GM12875 (cell line): Measurements from ENCODE around the gene WWP2.

Experiments used
- H3K4me3 ChIP-seq: one replicate; pipeline ENCODE4 v1.5.1; 2011; ENCODE audit warnings: low read depth, low read length, control low read depth
- CTCF ChIP-seq: IDR thresholded peaks from 2 replicates; pipeline ENCODE4 v1.5.1; 2011; ENCODE audit warnings: low read depth, mild to moderate bottlenecking, control low read depth, inconsistent platforms, low read length, moderate library complexity, borderline replicate concordance; ENCODE audit not compliant: insufficient read depth

The WWP2 gene

GRCh38 chr16:69872888-69873287, 110.8 kb downstream of the WWP2 start:
- H3K4me3 ChIP-seq = no peak overlapping the region
- no peak for TF ChIP-seq CTCF

- H3K4me3 ChIP-seq = no peak overlapping the region
- no peak for TF ChIP-seq CTCF
These were observed 111.7 kb downstream of the WWP2 start for GRCh38 chr16:69873783-69874182.

GRCh38 chr16:69874271-69874670, 112.1 kb downstream of the WWP2 start:
- no peak for TF ChIP-seq CTCF
- no peak overlapping the region for H3K4me3 ChIP-seq

DNA sequence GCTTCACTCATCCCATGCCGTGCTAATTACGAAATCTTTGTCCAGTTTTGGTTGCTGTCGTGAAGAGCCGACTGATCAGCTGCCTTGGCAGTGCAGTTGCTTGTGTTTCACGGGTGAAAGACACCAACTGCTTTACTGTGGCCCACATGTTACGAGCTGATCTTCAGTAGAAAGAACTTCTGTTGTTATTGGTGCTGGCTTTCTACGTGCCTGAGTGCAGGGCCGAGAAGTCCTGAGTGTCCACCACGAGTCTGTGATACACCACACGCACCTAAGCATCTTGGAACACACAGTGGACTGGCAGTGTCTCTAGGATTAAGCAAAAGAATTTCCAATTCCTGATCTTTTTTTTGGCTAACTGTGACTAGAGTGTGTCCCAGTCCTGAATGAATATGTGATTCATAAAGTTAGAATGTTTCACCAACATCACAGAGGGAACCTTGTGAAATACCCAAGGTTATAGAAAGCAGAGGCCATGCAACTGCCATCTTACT, 118.6 kb downstream of the WWP2 start:
- H3K4me3 ChIP-seq = no peak overlapping the region
- TF ChIP-seq CTCF = no peak

DNA sequence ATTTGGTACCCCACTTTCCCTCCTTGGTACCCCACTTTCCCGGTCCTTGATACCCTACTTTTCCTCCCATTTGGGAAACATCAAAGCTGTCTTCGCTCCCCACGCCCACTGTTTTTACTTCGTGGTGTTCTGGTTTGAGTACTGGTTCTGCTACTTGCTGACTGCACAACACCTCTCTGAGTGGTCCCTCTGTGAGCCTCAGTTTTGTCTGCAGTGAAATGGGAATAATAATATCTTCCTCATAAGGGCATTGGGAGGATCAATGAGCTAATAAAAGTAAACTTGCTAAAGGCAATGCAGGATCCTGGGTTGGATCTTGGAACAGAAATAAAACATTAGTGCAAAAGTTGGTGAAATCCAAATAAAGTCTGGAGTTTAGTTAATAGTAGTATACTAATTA, 119.0 kb downstream of the WWP2 start:
- TF ChIP-seq CTCF = no peak
- no peak overlapping the region for H3K4me3 ChIP-seq

GRCh38 chr16:69883744-69884143, 121.6 kb downstream of the WWP2 start:
- TF ChIP-seq CTCF = no peak
- H3K4me3 ChIP-seq = no peak overlapping the region

DNA sequence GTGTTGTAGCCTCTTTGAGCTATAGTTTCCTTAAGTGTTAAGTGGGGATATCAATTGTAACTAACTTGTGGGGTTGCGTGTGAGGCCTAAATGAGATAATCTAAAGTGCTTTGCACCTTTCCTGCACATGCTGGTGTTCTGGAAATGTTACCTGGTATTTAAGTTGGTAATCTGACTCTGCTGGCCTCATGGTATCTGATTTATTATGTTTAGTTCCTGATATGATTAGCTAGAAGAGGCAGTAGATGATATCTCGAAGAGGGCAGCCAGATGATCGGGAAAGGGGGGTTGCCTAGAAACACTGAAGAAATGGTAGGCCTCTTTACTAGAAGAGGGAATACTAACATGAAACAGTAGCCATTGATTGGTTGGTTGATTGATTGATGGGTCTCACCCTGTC, 123.6 kb downstream of the WWP2 start:
- no peak overlapping the region for H3K4me3 ChIP-seq
- no peak for TF ChIP-seq CTCF
